Right lobe of liver (tissue), 4 donors: ENCODE measurements around the gene TTC32.

Experiments used
- CTCF ChIP-seq, 4 donors: fragments of 200-600 bp in 3 of 4; fragments of 450-650 bp in 1 of 4; IDR thresholded peaks; one replicate each; pipeline versions ENCODE4 v1.5.1 to v1.8.0; 2016 to 2022; ENCODE audit warnings: antibody characterized with exemption in 4 of 4, mild to moderate bottlenecking in 2 of 4
- POLR2A ChIP-seq: fragments of 450-650 bp; IDR thresholded peaks from one replicate; pipeline ENCODE4 v1.6.1; 2017; ENCODE audit warnings: antibody characterized with exemption, mild to moderate bottlenecking
- donor health status: DM: no; HTN: no; CAD: no.
- donor health status: DM: no; HTN: no; CAD: no.
- donor health status: DM: no; HTN: yes; CAD: no.

- TF ChIP-seq CTCF (IDR thresholded peaks at IDR 0.05) (no peak), POLR2A (no peak)
These were observed 33.6 kb downstream of the TTC32 start for GRCh38 chr2:19868224-19868623.
